Measurements from ENCODE around the gene NTN1. TPM values are rescaled to one million over a fixed set of nuclear protein-coding genes. Genes with fewer than 3 reads are reported as not detected.
"Not testable (repeated sequence)": the region's sequence is repeated elsewhere in the genome, so short reads cannot be mapped to it uniquely, and the experiment has no call there.

Gene NTN1
- total RNA-seq, 4 donors from 2014 or later: 9.8 to 33.6 (median 17.6) TPM

GRCh38 chr17:9146064-9146463 is 124.8 kb downstream of the NTN1 start:
- Histone ChIP-seq H3K36me3 (no peaks in the 10 kb centered on the region), H3K4me3 (no peak overlapping the region), H3K4me1 (peaks cover 0 to 61% (median 35%) of the 10 kb centered on the region in 3 donors), H3K9me3 (no peaks in the 10 kb centered on the region), H3K27me3 (no peaks in the 10 kb centered on the region), H3K27ac (no peak overlapping the region)
- no peak for DNase-seq
- WGBS, 2 donors: 50 to 53% methylated on average over 2 to 4 of the region's 4 CpGs
- TF ChIP-seq, protein P1, sequence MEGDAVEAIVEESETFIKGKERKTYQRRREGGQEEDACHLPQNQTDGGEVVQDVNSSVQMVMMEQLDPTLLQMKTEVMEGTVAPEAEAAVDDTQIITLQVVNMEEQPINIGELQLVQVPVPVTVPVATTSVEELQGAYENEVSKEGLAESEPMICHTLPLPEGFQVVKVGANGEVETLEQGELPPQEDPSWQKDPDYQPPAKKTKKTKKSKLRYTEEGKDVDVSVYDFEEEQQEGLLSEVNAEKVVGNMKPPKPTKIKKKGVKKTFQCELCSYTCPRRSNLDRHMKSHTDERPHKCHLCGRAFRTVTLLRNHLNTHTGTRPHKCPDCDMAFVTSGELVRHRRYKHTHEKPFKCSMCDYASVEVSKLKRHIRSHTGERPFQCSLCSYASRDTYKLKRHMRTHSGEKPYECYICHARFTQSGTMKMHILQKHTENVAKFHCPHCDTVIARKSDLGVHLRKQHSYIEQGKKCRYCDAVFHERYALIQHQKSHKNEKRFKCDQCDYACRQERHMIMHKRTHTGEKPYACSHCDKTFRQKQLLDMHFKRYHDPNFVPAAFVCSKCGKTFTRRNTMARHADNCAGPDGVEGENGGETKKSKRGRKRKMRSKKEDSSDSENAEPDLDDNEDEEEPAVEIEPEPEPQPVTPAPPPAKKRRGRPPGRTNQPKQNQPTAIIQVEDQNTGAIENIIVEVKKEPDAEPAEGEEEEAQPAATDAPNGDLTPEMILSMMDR (IDR thresholded peaks at IDR 0.05): no peak
- no peak for TF ChIP-seq POLR2A (IDR thresholded peaks at IDR 0.05)
- intact Hi-C loops (cut with DNase I): no loop called here

GRCh38 chr17:9148905-9149525 is 127.7 kb downstream of the NTN1 start:
- DNase-seq: no peak
- intact Hi-C loops (cut with DNase I): no loop called here

DNA sequence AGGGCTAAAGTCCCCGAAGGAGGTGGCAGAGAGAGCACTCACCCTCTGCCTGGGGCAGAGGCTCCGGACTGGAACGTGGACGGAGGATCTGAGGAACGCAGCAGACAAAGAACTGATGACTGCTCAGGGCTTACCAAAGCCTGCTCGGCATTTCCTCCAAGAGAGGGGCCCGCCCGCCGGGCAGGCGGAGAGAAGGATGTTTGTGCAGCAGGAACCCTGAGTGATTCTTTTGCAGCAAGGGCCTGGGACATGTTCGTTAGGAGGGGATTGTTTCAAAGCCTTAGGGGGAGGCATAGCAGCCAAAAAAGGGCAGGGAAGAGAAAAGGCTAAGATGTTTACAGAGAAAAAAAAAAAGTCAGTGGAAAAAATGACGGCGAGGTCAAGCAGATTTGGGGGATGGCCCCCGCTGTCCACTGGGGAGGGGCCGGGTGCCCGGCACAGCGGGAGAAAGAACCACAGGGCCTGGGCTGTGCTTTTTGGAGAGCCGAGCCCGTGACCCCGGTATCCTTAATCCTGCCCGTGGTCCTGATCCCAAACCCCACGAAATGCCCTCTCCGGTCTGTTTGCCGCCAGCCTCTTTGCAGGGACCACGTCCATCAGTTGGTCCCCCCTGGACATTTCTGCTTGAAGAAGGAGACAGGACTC is 129.3 kb downstream of the NTN1 start:
- Histone ChIP-seq H3K27ac (peak overlapping the region; percentile 51 to 90 (median 72)), H3K9me3 (no peaks in the 10 kb centered on the region), H3K27me3 (no peaks in the 10 kb centered on the region), H3K36me3 (no peaks in the 10 kb centered on the region), H3K4me1 (peaks cover 0 to 53% (median 28%) of the 10 kb centered on the region in 3 donors), H3K4me3 (no peak overlapping the region)
- no peak for DNase-seq
- TF ChIP-seq POLR2A (IDR thresholded peaks at IDR 0.05): no peak
- TF ChIP-seq, protein P1 (IDR thresholded peaks at IDR 0.05): no peak
- intact Hi-C loops (cut with DNase I): no loop called here
- WGBS, 2 donors: 64 to 68% methylated on average over 19 to 25 of the region's 25 CpGs

More at GRCh38 chr17:9148905-9149525, 127.7 kb downstream of the NTN1 start:
- WGBS, 2 donors: 50 to 54% methylated on average over 1 to 3 of the region's 6 CpGs
- H3K4me3 ChIP-seq: no peak overlapping the region
- peaks cover 0 to 65% (median 35%) of the 10 kb centered on the region in 3 donors for H3K4me1 ChIP-seq
- H3K9me3 ChIP-seq: no peaks in the 10 kb centered on the region
- peak overlapping the region in 3 of 4 donors; percentile 63 to 90 (median 82) for H3K27ac ChIP-seq
- no peaks in the 10 kb centered on the region for H3K36me3 ChIP-seq
- no peaks in the 10 kb centered on the region for H3K27me3 ChIP-seq
- TF ChIP-seq, protein P1 (IDR thresholded peaks at IDR 0.05): no peak
- TF ChIP-seq POLR2A (IDR thresholded peaks at IDR 0.05): no peak

DNA sequence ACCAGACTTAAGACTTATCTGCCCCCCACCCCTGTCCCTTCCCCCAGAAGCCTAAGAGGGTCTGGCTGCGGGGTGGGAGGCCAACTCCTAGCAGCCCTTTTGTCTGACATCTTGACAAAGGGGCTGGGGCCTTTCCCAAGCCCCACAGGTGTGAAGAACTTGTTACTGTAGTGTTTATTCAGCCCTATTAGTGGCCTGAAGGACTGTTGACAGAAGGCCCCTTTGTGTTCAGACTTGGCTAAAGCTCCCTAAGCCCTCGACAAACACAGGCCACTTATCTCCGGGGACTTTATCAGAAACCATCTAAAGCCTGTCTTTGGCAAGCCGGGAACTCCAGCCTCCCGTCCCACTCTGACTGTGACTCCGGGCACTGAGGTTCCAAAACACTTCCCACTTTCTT is 129.8 kb downstream of the NTN1 start:
- WGBS, 2 donors: 50 to 57% methylated on average over 3 to 5 of the region's 6 CpGs

DNA sequence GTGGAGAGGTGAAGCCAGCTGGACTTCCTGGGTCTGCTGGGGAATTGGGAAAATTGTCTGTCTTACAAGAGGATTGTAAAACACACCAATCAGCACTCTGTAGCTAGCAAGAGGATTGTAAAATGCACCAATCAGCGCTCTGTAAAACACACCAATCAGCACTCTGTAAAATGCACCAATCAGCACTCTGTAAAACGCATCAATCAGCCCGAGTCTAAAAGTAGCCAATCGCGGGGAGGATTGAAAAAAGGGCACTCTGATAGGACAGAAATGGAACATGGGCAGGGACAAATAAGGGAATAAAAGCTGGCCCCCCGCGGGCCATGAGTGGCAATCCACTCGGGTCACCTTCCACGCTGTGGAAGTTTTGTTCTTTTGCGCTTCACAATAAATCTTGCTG is 130.4 kb downstream of the NTN1 start:
- intact Hi-C loops (cut with DNase I); H3K4me3 ChIP-seq; H3K9me3 ChIP-seq; H3K36me3 ChIP-seq; DNase-seq; H3K27me3 ChIP-seq: not testable (repeated sequence)
- peak overlapping the region; percentile 51 to 90 (median 72) for H3K27ac ChIP-seq
- WGBS, 2 donors: 92 to 94% methylated on average over 10 of the region's 10 CpGs
- peaks cover 0 to 41% (median 20%) of the 10 kb centered on the region in 3 donors for H3K4me1 ChIP-seq

More for the DNA sequence above, 129.8 kb downstream of the NTN1 start:
- Histone ChIP-seq H3K4me1 (peaks cover 0 to 48% (median 23%) of the 10 kb centered on the region in 3 donors), H3K4me3 (no peak overlapping the region), H3K9me3 (no peaks in the 10 kb centered on the region), H3K27ac (peak overlapping the region; percentile 51 to 90 (median 72)), H3K36me3 (no peaks in the 10 kb centered on the region), H3K27me3 (no peaks in the 10 kb centered on the region)
- intact Hi-C loops (cut with DNase I): no loop called here
- TF ChIP-seq, protein P1 (IDR thresholded peaks at IDR 0.05): no peak
- no peak for TF ChIP-seq POLR2A (IDR thresholded peaks at IDR 0.05)
- no peak for DNase-seq
